ENCODE results near the gene LPA. TPM values are rescaled to one million over a fixed set of nuclear protein-coding genes. Genes with fewer than 3 reads are reported as not detected.
A peak's percentile ranks its signal among the peaks of the same experiment; 100 is the strongest.

LPA gene
- total and polyA plus RNA-seq, 2 of the 8 experiments (the other 6 are each of a cell fraction or from before 2014, with no cell fraction given): 0.39 TPM; not detected in 1

DNA sequence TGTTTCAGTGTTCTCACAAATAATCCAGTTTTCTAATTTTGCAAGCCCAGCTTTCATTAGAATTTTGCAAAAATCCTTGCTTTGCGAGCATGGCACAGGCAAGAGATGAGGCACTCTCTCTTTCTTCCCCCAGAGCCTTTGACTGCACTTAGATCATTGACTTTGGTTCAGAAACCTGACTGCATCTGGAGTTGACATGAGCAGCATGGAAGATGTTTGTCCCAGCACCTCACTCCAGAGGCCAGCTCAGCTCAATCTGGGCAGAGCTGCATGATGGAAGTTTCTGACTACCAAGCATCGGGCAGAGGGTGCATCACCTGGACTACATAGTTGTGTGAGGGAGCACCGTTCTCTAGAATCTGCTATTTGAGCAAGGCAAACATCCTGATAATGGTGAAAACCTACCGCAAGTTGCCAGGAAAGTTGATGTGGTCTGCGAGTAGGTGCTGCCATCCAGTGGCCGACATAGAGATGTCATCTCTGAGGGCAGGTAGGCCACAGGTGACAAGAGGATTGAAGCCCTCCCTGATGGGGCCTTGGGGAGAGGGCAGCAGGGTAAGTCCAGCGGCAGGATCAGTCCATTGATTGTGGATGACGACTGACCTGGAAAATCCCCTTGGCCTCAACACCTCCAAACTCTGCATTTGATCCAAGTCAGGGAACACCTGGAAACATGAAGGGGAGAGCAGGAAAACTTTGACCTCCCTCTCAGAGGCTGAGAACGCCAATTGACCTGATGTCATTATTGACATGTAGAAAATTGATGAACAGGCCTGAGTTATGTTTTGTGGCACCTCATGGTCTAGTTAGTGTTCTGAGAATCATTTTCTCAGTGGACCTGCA is 3.8 kb upstream of the LPA start:
- Histone ChIP-seq H3K18ac (ENCODE audit: extremely low read depth, low read length) (no peak overlapping the region), H2BK5ac (ENCODE audit: low read depth, low read length) (no peak overlapping the region), H2BK20ac (ENCODE audit: low read length) (no peak overlapping the region), H3K4me3 (ENCODE audit: extremely low read depth in 1 of 4, insufficient read depth in 2 of 4, low read depth in 3 of 4, low read length in 4 of 4) (no peak overlapping the region), H3K36me3 (ENCODE audit: control insufficient read depth in 2 of 4, insufficient read depth in 4 of 4, low read length in 3 of 4) (no peaks in the 10 kb centered on the region), H2AK5ac (ENCODE audit: low read depth, low read length) (no peak overlapping the region), H4K8ac (ENCODE audit: extremely low read depth, insufficient read depth, low read length) (no peak overlapping the region), H2BK15ac (ENCODE audit: low read length) (no peak overlapping the region), H4K5ac (ENCODE audit: insufficient read length, low read depth, low read length) (no peak overlapping the region), H3K4me1 (replicated peaks in 1 of 4; ENCODE audit: control insufficient read depth in 3 of 4, insufficient read depth in 4 of 4, low read length in 3 of 4) (no peaks in the 10 kb centered on the region), H3K27ac (ENCODE audit: low read depth, low read length) (no peak overlapping the region), H3K27me3 (replicated peaks in 1 of 4; ENCODE audit: control insufficient read depth in 3 of 4, extremely low read depth in 1 of 4, insufficient read depth in 3 of 4, low read length in 3 of 4) (no peaks in the 10 kb centered on the region; a peak in 1 of 7 replicates), H3K56ac (replicated peaks; ENCODE audit: insufficient read length, low read depth, low read length) (no peak overlapping the region), H3K4me2 (ENCODE audit: insufficient read depth in 1 of 2, low read depth in 2 of 2, low read length in 2 of 2) (peak overlapping the region in 1 of 2 experiments; percentile 40; a peak in 1 of 4 replicates), H3K23ac (ENCODE audit: insufficient read length) (no peak overlapping the region), H3K9me3 (ENCODE audit: insufficient read depth in 2 of 2, low read depth in 1 of 2, low read length in 1 of 2) (peaks cover 14 to 15% of the 10 kb centered on the region in 2 experiments; a peak in 2 of 4 replicates), H3K79me2 (ENCODE audit: control insufficient read depth in 1 of 2, insufficient read depth in 2 of 2, low read length in 2 of 2) (no peaks in the 10 kb centered on the region), H3K23me2 (ENCODE audit: low read depth, low read length) (peaks cover 8% of the 10 kb centered on the region; the same call in 1 of the 2 replicates), H3K79me1 (ENCODE audit: low read depth, low read length) (no peaks in the 10 kb centered on the region), H3K9ac (replicated peaks in 1 of 4; ENCODE audit: extremely low read depth in 1 of 4, low read depth in 3 of 4, low read length in 3 of 4) (no peak overlapping the region), H4K20me1 (replicated peaks in 1 of 2; ENCODE audit: control insufficient read depth in 1 of 2, insufficient read depth in 2 of 2, low read length in 2 of 2) (peaks cover 0 to 4% of the 10 kb centered on the region in 2 experiments), H4K91ac (replicated peaks; ENCODE audit: insufficient read length, low read length) (no peak overlapping the region), H3K4ac (replicated peaks; ENCODE audit: insufficient read length, low read depth, low read length) (no peak overlapping the region), H2BK120ac (replicated peaks; ENCODE audit: low read depth, low read length) (no peak overlapping the region), H2AFZ (ENCODE audit: low read length) (peak overlapping the region; percentile 98), H3K14ac (ENCODE audit: insufficient read length) (no peak overlapping the region), H2BK12ac (ENCODE audit: low read depth, low read length) (no peak overlapping the region)
- ChIA-PET CTCF (ENCODE audit: partially characterized antibody) (interaction anchor here (0.8 to 1.9 kb wide), 4 partner anchors 12 to 212 kb away, joined by 3 to 6 read pairs (median 4); no protein-coding TSS in a partner anchor), POLR2A (ENCODE audit: partially characterized antibody) (no interaction called here)
- FAIRE-seq (peak; percentile 75), DNase-seq (ENCODE audit: low read depth in 1 of 2, low spot score in 2 of 2) (peak; percentile 23 to 75)
- 34% methylated on average over 9 of the region's 9 CpGs; no CpG with 5 or more reads in 1 of the 2 experiments for WGBS, 2 experiments (ENCODE audit: extremely low coverage in 1 of 2, insufficient coverage in 1 of 2, insufficient read length in 1 of 2, insufficient replicate concordance in 2 of 2, low coverage in 1 of 2, low lambda C conversion rate in 2 of 2, missing lambda C conversion rate in 1 of 2)
- TF ChIP-seq MAX (IDR thresholded peaks at IDR 0.05): no peak
- TF ChIP-seq ZNF274 (IDR thresholded peaks at IDR 0.05; ENCODE audit: borderline replicate concordance, extremely low read depth, low read length): no peak
- no peak for TF ChIP-seq CHD2 (IDR thresholded peaks at IDR 0.05; ENCODE audit: low read length)
- TF ChIP-seq, protein P1, sequence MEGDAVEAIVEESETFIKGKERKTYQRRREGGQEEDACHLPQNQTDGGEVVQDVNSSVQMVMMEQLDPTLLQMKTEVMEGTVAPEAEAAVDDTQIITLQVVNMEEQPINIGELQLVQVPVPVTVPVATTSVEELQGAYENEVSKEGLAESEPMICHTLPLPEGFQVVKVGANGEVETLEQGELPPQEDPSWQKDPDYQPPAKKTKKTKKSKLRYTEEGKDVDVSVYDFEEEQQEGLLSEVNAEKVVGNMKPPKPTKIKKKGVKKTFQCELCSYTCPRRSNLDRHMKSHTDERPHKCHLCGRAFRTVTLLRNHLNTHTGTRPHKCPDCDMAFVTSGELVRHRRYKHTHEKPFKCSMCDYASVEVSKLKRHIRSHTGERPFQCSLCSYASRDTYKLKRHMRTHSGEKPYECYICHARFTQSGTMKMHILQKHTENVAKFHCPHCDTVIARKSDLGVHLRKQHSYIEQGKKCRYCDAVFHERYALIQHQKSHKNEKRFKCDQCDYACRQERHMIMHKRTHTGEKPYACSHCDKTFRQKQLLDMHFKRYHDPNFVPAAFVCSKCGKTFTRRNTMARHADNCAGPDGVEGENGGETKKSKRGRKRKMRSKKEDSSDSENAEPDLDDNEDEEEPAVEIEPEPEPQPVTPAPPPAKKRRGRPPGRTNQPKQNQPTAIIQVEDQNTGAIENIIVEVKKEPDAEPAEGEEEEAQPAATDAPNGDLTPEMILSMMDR (IDR thresholded peaks at IDR 0.05; ENCODE audit: control extremely low read depth in 1 of 3, insufficient read depth in 1 of 3, low read depth in 1 of 3, low read length in 3 of 3): peak; percentile 78 to 93 (median 83)
- TF ChIP-seq RAD21 (IDR thresholded peaks at IDR 0.05 in 1 of 2, conservative IDR thresholded peaks at IDR 0.05 in 1 of 2; ENCODE audit: low read depth in 2 of 2, low read length in 2 of 2): peak; percentile 89 to 94
- TF ChIP-seq BACH1 (IDR thresholded peaks at IDR 0.05; ENCODE audit: low read length): no peak
- TF ChIP-seq RBBP5 (IDR thresholded peaks at IDR 0.05; ENCODE audit: borderline replicate concordance, low read depth, low read length): no peak
- no peak for TF ChIP-seq SRF (IDR thresholded peaks at IDR 0.05; ENCODE audit: low read depth, low read length)
